HL-60 (cell line): ENCODE data around the gene UNC119.

ENCODE experiments used
- DNase-seq, 2 experiments: peaks; one replicate each; pipeline ENCODE4 v3.0.0-alpha.2; 2010 to 2020; ENCODE audit warnings: low read depth in 1 of 2, low spot score in 1 of 2
- H3K27ac ChIP-seq: fragments of 250-450 bp; sonication (Bioruptor Pico); replicated peaks from 2 replicates; pipeline ENCODE4 v1.5.1; 2020; ENCODE audit warnings: mild to moderate bottlenecking, moderate library complexity
- H3K27me3 ChIP-seq: fragments of 250-450 bp; sonication (Bioruptor Pico); 2 replicates; pipeline ENCODE4 v1.5.1; 2021; ENCODE audit warnings: mild to moderate bottlenecking, moderate library complexity; ENCODE audit not compliant: insufficient read depth, poor library complexity, severe bottlenecking
- H3K4me3 ChIP-seq: replicated peaks from 2 replicates; pipeline ENCODE4 v1.5.1; 2011; ENCODE audit warnings: mild to moderate bottlenecking, control low read depth, low read length; ENCODE audit not compliant: insufficient read depth
- GABPA ChIP-seq: IDR thresholded peaks from 2 replicates; pipeline ENCODE4 v1.6.1; 2012; ENCODE audit warnings: low read depth
- POLR2AphosphoS5 ChIP-seq: IDR thresholded peaks from 2 replicates; pipeline ENCODE4 v1.6.1; 2012; ENCODE audit warnings: low read depth
- SPI1 ChIP-seq: IDR thresholded peaks from 2 replicates; pipeline ENCODE4 v1.6.1; 2012; ENCODE audit warnings: low read depth, mild to moderate bottlenecking, borderline replicate concordance
- TF ChIP-seq, protein P1 (sequence below): IDR thresholded peaks from one replicate; pipeline ENCODE4 v1.5.1; 2011; ENCODE audit warnings: low read length, control low read depth, inconsistent platforms; ENCODE audit not compliant: insufficient read depth
- TF ChIP-seq, protein P2 (sequence below): IDR thresholded peaks from 2 replicates; pipeline ENCODE4 v1.6.1; 2012; ENCODE audit warnings: low read depth; ENCODE audit not compliant: insufficient replicate concordance

Gene UNC119

DNA sequence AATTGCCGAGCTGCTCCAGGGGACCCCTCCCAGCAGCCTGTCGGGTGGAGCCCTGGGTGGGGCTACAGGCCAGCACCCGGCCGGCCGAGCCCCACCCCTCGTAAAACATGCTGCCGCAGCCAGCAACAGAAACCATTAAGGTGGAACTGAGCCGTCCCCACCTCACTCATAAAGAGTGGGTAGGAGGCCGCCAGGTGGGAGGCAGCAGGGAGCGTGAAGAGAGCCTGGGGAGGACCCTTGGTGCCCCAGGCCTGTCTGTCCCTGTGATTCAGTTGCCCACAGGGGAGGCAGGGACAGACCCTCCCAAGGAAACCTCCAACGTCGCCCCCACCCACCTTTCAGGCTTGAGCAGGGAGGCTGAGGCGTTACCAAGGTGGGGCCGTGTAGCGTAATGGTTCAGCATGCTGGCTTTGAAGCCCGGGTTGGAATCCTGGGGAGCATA, 37.8 kb downstream of the UNC119 start:
- Histone ChIP-seq H3K27me3 (peaks cover 2% of the 10 kb centered on the region), H3K27ac (no peak overlapping the region), H3K4me3 (no peak overlapping the region)
- DNase-seq, result no peak
- TF ChIP-seq, protein P1, sequence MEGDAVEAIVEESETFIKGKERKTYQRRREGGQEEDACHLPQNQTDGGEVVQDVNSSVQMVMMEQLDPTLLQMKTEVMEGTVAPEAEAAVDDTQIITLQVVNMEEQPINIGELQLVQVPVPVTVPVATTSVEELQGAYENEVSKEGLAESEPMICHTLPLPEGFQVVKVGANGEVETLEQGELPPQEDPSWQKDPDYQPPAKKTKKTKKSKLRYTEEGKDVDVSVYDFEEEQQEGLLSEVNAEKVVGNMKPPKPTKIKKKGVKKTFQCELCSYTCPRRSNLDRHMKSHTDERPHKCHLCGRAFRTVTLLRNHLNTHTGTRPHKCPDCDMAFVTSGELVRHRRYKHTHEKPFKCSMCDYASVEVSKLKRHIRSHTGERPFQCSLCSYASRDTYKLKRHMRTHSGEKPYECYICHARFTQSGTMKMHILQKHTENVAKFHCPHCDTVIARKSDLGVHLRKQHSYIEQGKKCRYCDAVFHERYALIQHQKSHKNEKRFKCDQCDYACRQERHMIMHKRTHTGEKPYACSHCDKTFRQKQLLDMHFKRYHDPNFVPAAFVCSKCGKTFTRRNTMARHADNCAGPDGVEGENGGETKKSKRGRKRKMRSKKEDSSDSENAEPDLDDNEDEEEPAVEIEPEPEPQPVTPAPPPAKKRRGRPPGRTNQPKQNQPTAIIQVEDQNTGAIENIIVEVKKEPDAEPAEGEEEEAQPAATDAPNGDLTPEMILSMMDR, result no peak
- TF ChIP-seq, protein P2, sequence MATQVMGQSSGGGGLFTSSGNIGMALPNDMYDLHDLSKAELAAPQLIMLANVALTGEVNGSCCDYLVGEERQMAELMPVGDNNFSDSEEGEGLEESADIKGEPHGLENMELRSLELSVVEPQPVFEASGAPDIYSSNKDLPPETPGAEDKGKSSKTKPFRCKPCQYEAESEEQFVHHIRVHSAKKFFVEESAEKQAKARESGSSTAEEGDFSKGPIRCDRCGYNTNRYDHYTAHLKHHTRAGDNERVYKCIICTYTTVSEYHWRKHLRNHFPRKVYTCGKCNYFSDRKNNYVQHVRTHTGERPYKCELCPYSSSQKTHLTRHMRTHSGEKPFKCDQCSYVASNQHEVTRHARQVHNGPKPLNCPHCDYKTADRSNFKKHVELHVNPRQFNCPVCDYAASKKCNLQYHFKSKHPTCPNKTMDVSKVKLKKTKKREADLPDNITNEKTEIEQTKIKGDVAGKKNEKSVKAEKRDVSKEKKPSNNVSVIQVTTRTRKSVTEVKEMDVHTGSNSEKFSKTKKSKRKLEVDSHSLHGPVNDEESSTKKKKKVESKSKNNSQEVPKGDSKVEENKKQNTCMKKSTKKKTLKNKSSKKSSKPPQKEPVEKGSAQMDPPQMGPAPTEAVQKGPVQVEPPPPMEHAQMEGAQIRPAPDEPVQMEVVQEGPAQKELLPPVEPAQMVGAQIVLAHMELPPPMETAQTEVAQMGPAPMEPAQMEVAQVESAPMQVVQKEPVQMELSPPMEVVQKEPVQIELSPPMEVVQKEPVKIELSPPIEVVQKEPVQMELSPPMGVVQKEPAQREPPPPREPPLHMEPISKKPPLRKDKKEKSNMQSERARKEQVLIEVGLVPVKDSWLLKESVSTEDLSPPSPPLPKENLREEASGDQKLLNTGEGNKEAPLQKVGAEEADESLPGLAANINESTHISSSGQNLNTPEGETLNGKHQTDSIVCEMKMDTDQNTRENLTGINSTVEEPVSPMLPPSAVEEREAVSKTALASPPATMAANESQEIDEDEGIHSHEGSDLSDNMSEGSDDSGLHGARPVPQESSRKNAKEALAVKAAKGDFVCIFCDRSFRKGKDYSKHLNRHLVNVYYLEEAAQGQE, result no peak
- no peak for TF ChIP-seq SPI1

GRCh38 chr17:28513476-28513875, 38.9 kb downstream of the UNC119 start:
- DNase-seq, result no peak
- H3K27me3 ChIP-seq, result peaks cover 2% of the 10 kb centered on the region

DNA sequence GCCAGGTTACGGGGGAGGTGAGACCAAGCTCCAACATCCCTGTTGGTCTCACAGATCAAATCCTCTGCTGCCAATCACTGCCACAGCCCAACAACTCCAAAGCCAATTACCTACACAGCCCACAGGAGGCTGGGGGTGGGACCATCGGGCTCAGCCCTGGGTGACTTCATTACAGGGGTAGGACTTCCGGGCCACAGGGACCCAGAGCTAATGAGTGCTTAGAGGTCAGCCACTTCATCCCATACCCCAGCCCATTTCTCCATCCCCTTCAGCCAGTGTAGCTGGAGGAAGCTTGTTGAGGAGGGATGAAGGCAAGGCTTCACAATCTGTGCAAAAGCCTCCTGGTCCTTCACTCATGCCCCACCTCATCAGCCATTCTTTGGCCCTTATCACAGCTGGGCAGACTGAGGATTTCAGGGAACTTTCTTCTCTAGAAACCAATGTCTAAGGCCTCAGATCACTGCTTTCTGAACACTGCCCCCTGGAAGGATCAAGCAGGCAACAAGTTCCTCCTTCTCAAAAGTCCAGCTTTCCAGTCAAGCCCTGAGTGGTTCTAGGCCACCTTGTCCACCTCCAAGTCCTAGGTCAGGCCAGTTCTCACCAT, 40.5 kb downstream of the UNC119 start:
- Histone ChIP-seq H3K27me3 (peaks cover 2% of the 10 kb centered on the region), H3K27ac (no peak overlapping the region), H3K4me3 (no peak overlapping the region)
- TF ChIP-seq POLR2AphosphoS5 (no peak), SPI1 (no peak)
- TF ChIP-seq, protein P2, result no peak
- no peak for DNase-seq

More at GRCh38 chr17:28513476-28513875, 38.9 kb downstream of the UNC119 start:
- H3K4me3 ChIP-seq, result no peak overlapping the region
- no peak overlapping the region for H3K27ac ChIP-seq
- TF ChIP-seq GABPA (no peak), SPI1 (no peak), POLR2AphosphoS5 (no peak)
- TF ChIP-seq, protein P2, result no peak
- TF ChIP-seq, protein P1, result no peak
